BJ (cell line): Measurements from ENCODE around the gene FBXO8. TPM values are rescaled to one million over a fixed set of nuclear protein-coding genes. Genes with fewer than 3 reads are reported as not detected.
A peak's percentile ranks its signal among the peaks of the same experiment; 100 is the strongest.

Source experiments
- CTCF ChIA-PET: fragments of 350-600 bp; formaldehyde crosslinking; extraction: SDS; loops from one replicate; lab custom pipeline; 2021; ENCODE audit warnings: antibody characterized with exemption, inconsistent platforms; lab: Yijun Ruan, JAX
- POLR2A ChIA-PET: fragments of 300-600 bp; sonication (Branson Sonifier 250); formaldehyde crosslinking; extraction: SDS; loops from one replicate; lab custom pipeline; 2021; ENCODE audit warnings: antibody characterized with exemption; lab: Charles Lee
- DNase-seq: peaks from one replicate; pipeline ENCODE4 v3.0.0-alpha.2; 2011; ENCODE audit warnings: low read depth
- H3K27me3 ChIP-seq: 2 replicates; pipeline ENCODE4 v1.6.0; 2011; ENCODE audit warnings: low read length; ENCODE audit not compliant: control insufficient read depth, insufficient read depth
- H3K36me3 ChIP-seq: 2 replicates; pipeline ENCODE4 v1.5.1; 2011; ENCODE audit warnings: low read length; ENCODE audit not compliant: control insufficient read depth, insufficient read depth
- H3K4me3 ChIP-seq: 2 replicates; pipeline ENCODE4 v1.5.1; 2011; ENCODE audit warnings: low read depth, mild to moderate bottlenecking, control low read depth, low read length
- CTCF ChIP-seq: IDR thresholded peaks from 2 replicates; pipeline ENCODE4 v1.5.1; 2011; ENCODE audit warnings: low read depth, mild to moderate bottlenecking, control low read depth, inconsistent platforms, low read length, moderate library complexity; ENCODE audit not compliant: insufficient read depth
- polyA plus RNA-seq: library from polyadenylated mRNA; depleted of rRNA; stranded (reverse); fragments of >200 nt; gene quantifications from 2 replicates; pipeline ENCODE4 v1.2.3, GENCODE V29; 2011

Gene FBXO8
- polyA plus RNA-seq, 1 experiment = 19.5 TPM

- TF ChIP-seq CTCF = no peak
- ChIA-PET CTCF (no interaction called here), POLR2A (no interaction called here)
- no peaks in the 10 kb centered on the region for H3K36me3 ChIP-seq
- H3K4me3 ChIP-seq = no peak overlapping the region
- H3K27me3 ChIP-seq = peaks cover 7% of the 10 kb centered on the region
- DNase-seq = no peak
Observed at GRCh38 chr4:174225349-174226049, 58.0 kb downstream of the FBXO8 start.

- CTCF ChIA-PET = interaction anchor here (1.8 kb wide), 1 partner anchor 95 kb away, joined by 12 read pairs; no protein-coding TSS in a partner anchor
- no peak for DNase-seq
- H3K27me3 ChIP-seq = peaks cover 7% of the 10 kb centered on the region
- POLR2A ChIA-PET = no interaction called here
- no peaks in the 10 kb centered on the region for H3K36me3 ChIP-seq
- no peak overlapping the region for H3K4me3 ChIP-seq
- TF ChIP-seq CTCF = no peak
Observed at GRCh38 chr4:174224550-174224949, 58.9 kb downstream of the FBXO8 start.

- POLR2A ChIA-PET = no interaction called here
- Histone ChIP-seq H3K36me3 (no peaks in the 10 kb centered on the region), H3K27me3 (peaks cover 10% of the 10 kb centered on the region), H3K4me3 (no peak overlapping the region)
- TF ChIP-seq CTCF = peak; percentile 68
- CTCF ChIA-PET = interaction anchor here (0.7 to 1.4 kb wide), 5 partner anchors 9 to 96 kb away, joined by 3 to 5 read pairs (median 4); no protein-coding TSS in a partner anchor
- no peak for DNase-seq
Observed at GRCh38 chr4:174222266-174222872, 61.1 kb downstream of the FBXO8 start.

GRCh38 chr4:174218127-174218790, 65.2 kb downstream of the FBXO8 start:
- peaks cover 34% of the 10 kb centered on the region for H3K27me3 ChIP-seq
- H3K36me3 ChIP-seq = no peaks in the 10 kb centered on the region
- peak overlapping the region; percentile 29 for H3K4me3 ChIP-seq
- no peak for TF ChIP-seq CTCF
- no peak for DNase-seq
- ChIA-PET CTCF (interaction anchor here (1.3 kb wide), 1 partner anchor 59 kb away, joined by 3 read pairs; no protein-coding TSS in a partner anchor), POLR2A (no interaction called here)
